Transverse colon (tissue), 4 donors: ENCODE results near the gene GID8. TPM values are rescaled to one million over a fixed set of nuclear protein-coding genes. Genes with fewer than 3 reads are reported as not detected.
A peak's percentile ranks its signal among the peaks of the same experiment; 100 is the strongest.

Source experiments
- DNase-seq: peaks from one replicate; pipeline ENCODE4 v3.0.0-alpha.2; 2019
- H3K27ac ChIP-seq, 4 donors: fragments of 200-600 bp; sonication (generic); 2 replicates each; pipeline ENCODE4 v1.5.1; 2016 to 2018; ENCODE audit warnings: inconsistent platforms in 4 of 4
- H3K27me3 ChIP-seq: fragments of 200-600 bp; sonication (generic); 2 replicates; pipeline ENCODE4 v1.5.1; 2017; ENCODE audit warnings: inconsistent platforms
- H3K36me3 ChIP-seq, 4 donors: fragments of 200-600 bp; sonication (generic); 2 replicates each; pipeline ENCODE4 v1.5.1; 2017 to 2019; ENCODE audit warnings: inconsistent platforms in 4 of 4
- H3K4me1 ChIP-seq, 4 donors: fragments of 200-600 bp; sonication (generic); 2 replicates each; pipeline ENCODE4 v1.5.1; 2017 to 2020; ENCODE audit warnings: inconsistent platforms in 4 of 4
- H3K4me3 ChIP-seq, 4 donors: fragments of 200-600 bp; sonication (generic); 1 replicate in 1 of 4; 2 replicates in 3 of 4; pipeline versions ENCODE4 v1.5.1 to v1.6.1; 2017 to 2019; ENCODE audit warnings: inconsistent platforms in 4 of 4
- H3K9me3 ChIP-seq, 2 donors: fragments of 200-600 bp; sonication (generic); 2 replicates each; pipeline ENCODE4 v1.5.1; 2017 to 2019; ENCODE audit warnings: inconsistent platforms in 2 of 2
- EP300 ChIP-seq: sonication (generic); formaldehyde crosslinking; IDR thresholded peaks from one replicate; pipeline ENCODE4 v1.6.1; 2017; ENCODE audit warnings: antibody characterized with exemption, low read depth
- POLR2A ChIP-seq: fragments of 450-650 bp; IDR thresholded peaks from one replicate; pipeline ENCODE4 v1.6.1; 2016; ENCODE audit warnings: antibody characterized with exemption, mild to moderate bottlenecking, moderate library complexity
- POLR2AphosphoS5 ChIP-seq, 3 donors: sonication (generic); formaldehyde crosslinking; IDR thresholded peaks; one replicate each; pipeline ENCODE4 v1.6.1; 2016; ENCODE audit warnings: antibody characterized with exemption in 3 of 3
- WGBS, 2 donors: methylation state at CpG; one replicate each; pipeline ENCODE4 v1.1.5; 2018; ENCODE audit warnings: low coverage in 1 of 2; 5-methylcytosine and 5-hydroxymethylcytosine counted together
- in situ Hi-C, 4 donors: fragments of 200-750 bp; cut with MboI; loops; one replicate each; pipeline versions ENCODE4 v1.15.0 to v1.15.1; 2017; ENCODE audit warnings: low sequenced_read_pairs in 3 of 4, low pct_ligation_motif_present in 1 of 4, low pct_unique_long_range_greater_than_20kb in 1 of 4
- intact Hi-C: fragments of 100-400 bp; cut with DNase I; formaldehyde crosslinking; loops from one replicate; pipeline ENCODE4 v1.15.1; 2023; ENCODE audit warnings: low total_unique reads
- total RNA-seq, 4 donors: library from RNA; depleted of rRNA; stranded (reverse); fragments of >200 nt; gene quantifications; one replicate each; pipeline ENCODE4 v1.1.0, GENCODE V29; 2016
- TF ChIP-seq, protein P1 (sequence below), 5 experiments: fragments of 200-600 bp in 3 of 5; fragments of 450-650 bp in 2 of 5; sonication (generic) in 3 of 5; IDR thresholded peaks; 1 replicate in 2 of 5; 2 replicates in 3 of 5; pipeline ENCODE4 v1.5.1; 2016 to 2017; ENCODE audit warnings: antibody characterized with exemption in 5 of 5, inconsistent platforms in 3 of 5, mild to moderate bottlenecking in 2 of 5, moderate library complexity in 1 of 5

The GID8 gene
- total RNA-seq, 4 donors from 2014 or later: 29.5 to 34.1 (median 31.7) TPM

DNA sequence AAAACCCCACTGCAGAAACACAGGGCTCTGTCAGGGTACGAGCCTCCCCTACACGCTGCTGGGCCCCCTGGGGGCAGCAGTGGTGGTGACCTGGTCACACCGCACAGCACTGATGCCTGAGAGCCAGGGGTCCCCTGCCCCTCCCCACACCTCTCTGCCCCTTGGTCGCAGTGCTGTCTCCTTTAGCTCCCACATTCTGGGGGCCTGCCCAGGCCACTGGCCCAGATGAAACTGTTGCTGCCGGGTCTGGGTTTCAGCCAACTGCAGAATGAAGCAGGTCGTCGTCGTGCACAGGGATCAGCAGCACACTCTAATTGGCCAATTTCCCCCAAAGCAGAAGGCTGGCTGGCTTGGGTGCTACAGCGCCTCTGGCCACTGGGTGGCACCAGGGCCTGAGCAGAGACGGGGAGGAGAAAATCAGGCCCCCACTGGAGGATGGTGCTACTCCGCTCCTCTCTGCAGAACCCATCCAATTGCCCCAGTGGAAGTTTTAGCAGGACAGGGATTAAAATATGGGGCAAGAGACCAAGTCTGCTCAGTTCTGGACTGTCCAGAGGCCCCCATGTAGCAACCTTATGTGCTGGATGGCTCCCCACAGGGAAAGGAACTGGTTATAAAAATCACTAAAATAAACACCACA lies 37.8 kb upstream of the GID8 start:
- intact Hi-C loops: no loop called here
- H3K4me3 ChIP-seq: no peak overlapping the region
- 5% methylated on average over 11 of the region's 11 CpGs; no CpG with 5 or more reads in 1 of the 2 donors for WGBS, 2 donors

DNA sequence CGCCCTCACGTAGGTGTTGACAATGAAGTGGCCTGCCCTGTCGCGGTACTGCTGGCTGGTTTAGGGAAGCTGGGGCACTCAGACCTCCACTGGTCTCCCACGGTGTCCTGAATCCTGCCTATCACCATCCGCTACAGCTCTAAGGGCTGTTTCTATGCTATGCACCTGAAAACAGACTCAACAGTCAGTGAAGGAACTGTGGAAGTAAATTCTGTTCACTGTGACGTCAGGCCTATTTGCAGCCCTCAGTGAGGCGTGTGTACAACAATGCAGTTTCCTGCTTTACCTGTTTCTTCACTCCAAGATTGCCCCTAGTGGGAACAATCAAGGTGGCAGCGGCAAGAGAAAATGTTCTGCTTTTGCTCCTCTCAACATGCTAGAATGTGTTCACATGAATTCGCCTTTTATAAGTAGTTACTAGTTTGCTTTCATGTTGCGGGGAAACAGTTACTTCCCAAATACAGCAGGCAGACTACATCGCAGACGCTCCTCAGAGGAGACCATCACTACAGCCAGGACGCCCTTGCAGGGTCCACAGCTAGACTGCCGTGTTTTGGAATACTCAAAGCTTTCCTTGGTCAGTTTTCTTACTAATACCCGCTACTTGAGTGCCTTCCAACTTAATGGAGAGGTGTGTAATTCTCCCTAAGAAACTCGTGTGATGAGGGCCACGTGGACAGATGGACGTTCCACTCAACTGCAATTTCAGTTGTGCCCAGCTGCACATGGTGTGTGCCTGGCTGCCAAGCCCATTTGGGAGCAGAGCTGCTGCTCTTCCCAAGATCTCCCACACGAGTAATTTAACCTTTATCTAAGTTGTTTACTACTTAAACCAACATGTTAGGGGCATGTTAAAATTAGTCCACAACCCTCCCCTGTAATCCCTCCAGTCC lies 37.0 kb upstream of the GID8 start:
- H3K4me1 ChIP-seq: peaks cover 18 to 32% (median 22%) of the 10 kb centered on the region in 4 donors
- H3K4me3 ChIP-seq: no peak overlapping the region
- no peaks in the 10 kb centered on the region for H3K9me3 ChIP-seq
- peaks cover 0 to 32% (median 11%) of the 10 kb centered on the region in 4 donors for H3K36me3 ChIP-seq
- in situ Hi-C loops (no loop called here), intact Hi-C loops (no loop called here)
- peak; percentile 53 for DNase-seq
- 45 to 83% methylated on average over 4 to 20 of the region's 20 CpGs for WGBS, 2 donors
- H3K27me3 ChIP-seq: no peaks in the 10 kb centered on the region
- H3K27ac ChIP-seq: peak overlapping the region; percentile 58 to 77 (median 74)
- TF ChIP-seq EP300: no peak
- TF ChIP-seq, protein P1, sequence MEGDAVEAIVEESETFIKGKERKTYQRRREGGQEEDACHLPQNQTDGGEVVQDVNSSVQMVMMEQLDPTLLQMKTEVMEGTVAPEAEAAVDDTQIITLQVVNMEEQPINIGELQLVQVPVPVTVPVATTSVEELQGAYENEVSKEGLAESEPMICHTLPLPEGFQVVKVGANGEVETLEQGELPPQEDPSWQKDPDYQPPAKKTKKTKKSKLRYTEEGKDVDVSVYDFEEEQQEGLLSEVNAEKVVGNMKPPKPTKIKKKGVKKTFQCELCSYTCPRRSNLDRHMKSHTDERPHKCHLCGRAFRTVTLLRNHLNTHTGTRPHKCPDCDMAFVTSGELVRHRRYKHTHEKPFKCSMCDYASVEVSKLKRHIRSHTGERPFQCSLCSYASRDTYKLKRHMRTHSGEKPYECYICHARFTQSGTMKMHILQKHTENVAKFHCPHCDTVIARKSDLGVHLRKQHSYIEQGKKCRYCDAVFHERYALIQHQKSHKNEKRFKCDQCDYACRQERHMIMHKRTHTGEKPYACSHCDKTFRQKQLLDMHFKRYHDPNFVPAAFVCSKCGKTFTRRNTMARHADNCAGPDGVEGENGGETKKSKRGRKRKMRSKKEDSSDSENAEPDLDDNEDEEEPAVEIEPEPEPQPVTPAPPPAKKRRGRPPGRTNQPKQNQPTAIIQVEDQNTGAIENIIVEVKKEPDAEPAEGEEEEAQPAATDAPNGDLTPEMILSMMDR (IDR thresholded peaks at IDR 0.05): peak in 2 of 5 experiments; percentile 8 to 11
- peak in 1 of 3 donors; percentile 38 for TF ChIP-seq POLR2AphosphoS5 (IDR thresholded peaks at IDR 0.05)
- TF ChIP-seq POLR2A: no peak

More for the DNA sequence above, 37.8 kb upstream of the GID8 start:
- Histone ChIP-seq H3K4me1 (peaks cover 18 to 32% (median 22%) of the 10 kb centered on the region in 4 donors), H3K27ac (peak overlapping the region; percentile 58 to 77 (median 74)), H3K36me3 (peaks cover 0 to 30% (median 8%) of the 10 kb centered on the region in 4 donors), H3K9me3 (no peaks in the 10 kb centered on the region), H3K27me3 (no peaks in the 10 kb centered on the region)
- TF ChIP-seq POLR2A (no peak), EP300 (no peak), POLR2AphosphoS5 (IDR thresholded peaks at IDR 0.05) (peak in 2 of 3 donors; percentile 28 to 39)
- TF ChIP-seq, protein P1 (IDR thresholded peaks at IDR 0.05): peak; percentile 86 to 96 (median 91)
- in situ Hi-C loops: no loop called here
- peak; percentile 81 for DNase-seq

DNA sequence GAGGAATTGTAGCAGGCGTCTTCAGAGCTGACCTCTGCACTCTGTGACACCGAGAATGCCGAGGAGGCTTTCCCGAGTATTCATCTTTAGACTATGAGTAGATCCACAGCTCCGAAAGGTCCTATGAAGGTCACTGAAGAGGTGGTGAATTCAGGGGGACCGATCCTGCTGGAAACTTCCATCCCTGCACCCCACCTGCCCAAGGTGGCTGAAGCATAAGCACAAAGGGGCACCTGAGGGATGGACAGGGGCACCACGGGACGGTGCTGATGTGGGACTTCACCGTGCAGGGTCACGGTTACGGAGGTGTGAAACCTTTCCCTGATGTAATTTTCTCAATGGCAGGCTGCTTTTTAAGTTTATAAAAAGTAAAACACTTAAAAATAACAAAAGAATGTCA lies 36.1 kb upstream of the GID8 start:
- no peak for TF ChIP-seq EP300
- TF ChIP-seq, protein P1 (IDR thresholded peaks at IDR 0.05): no peak
- TF ChIP-seq POLR2A: no peak
- TF ChIP-seq POLR2AphosphoS5 (IDR thresholded peaks at IDR 0.05): no peak
- WGBS, 2 donors: 88 to 92% methylated on average over 11 of the region's 11 CpGs
- H3K36me3 ChIP-seq: peaks cover 0 to 34% (median 14%) of the 10 kb centered on the region in 4 donors
- H3K27ac ChIP-seq: peak overlapping the region in 2 of 4 donors; percentile 58 to 75
- H3K9me3 ChIP-seq: no peaks in the 10 kb centered on the region
- no peak overlapping the region for H3K4me3 ChIP-seq
- intact Hi-C loops: no loop called here
- H3K4me1 ChIP-seq: peaks cover 18 to 32% (median 22%) of the 10 kb centered on the region in 4 donors
- in situ Hi-C loops: no loop called here
- DNase-seq: no peak
- H3K27me3 ChIP-seq: no peaks in the 10 kb centered on the region

DNA sequence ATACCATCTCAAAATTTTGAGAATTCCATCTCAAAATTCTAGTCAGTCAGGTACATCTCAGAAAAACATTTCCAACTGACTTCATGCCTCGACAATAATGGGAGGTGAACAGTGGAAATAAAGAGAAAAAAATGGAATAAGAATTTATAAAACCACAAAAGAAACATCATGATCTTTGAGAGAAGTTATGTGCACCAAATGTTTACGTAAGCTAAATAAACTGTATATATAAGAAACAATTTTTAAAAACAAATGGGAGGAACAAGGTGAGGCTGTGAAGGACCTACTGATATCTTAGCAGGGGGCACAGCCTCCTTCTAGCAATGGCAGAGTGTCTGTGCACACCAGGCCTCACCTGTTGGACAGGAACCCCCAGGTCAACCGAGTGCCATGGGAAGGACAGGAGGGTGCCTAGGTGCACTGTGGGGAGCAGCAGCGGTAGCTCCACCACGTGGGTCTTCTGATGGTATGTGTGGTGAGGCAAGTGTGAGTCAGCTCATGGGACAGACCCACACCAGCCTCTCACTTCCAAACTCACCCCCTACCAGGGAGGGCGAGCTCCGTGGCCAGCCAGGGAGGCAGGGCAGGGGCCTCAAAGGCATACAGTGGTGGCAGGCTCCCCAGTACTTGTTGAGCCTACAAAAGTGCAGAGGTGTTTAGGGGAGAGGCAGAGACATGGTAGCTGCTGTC lies 34.9 kb upstream of the GID8 start:
- in situ Hi-C loops: no loop called here

More for the DNA sequence above, 34.9 kb upstream of the GID8 start:
- peaks cover 0 to 42% (median 21%) of the 10 kb centered on the region in 4 donors for H3K36me3 ChIP-seq
- TF ChIP-seq EP300 (no peak), POLR2AphosphoS5 (IDR thresholded peaks at IDR 0.05) (no peak), POLR2A (no peak)
- TF ChIP-seq, protein P1 (IDR thresholded peaks at IDR 0.05): no peak
- DNase-seq: no peak
- 78 to 90% methylated on average over 3 to 7 of the region's 7 CpGs for WGBS, 2 donors
- H3K27me3 ChIP-seq: no peaks in the 10 kb centered on the region
- intact Hi-C loops: no loop called here
- peaks cover 18 to 32% (median 22%) of the 10 kb centered on the region in 4 donors for H3K4me1 ChIP-seq
- H3K27ac ChIP-seq: no peak overlapping the region
- H3K9me3 ChIP-seq: no peaks in the 10 kb centered on the region
- H3K4me3 ChIP-seq: no peak overlapping the region
